GM19452 (cell line): ENCODE results near the gene CNTD1.
"Not testable (repeated sequence)": the region's sequence is repeated elsewhere in the genome, so short reads cannot be mapped to it uniquely, and the experiment has no call there.

ENCODE experiments used
- ATAC-seq: cut with Tn5 transposase; IDR thresholded peaks from one replicate; pipeline ENCODE4 v1.9.1; 2021; ENCODE audit not compliant: unreplicated experiment

The CNTD1 gene

DNA sequence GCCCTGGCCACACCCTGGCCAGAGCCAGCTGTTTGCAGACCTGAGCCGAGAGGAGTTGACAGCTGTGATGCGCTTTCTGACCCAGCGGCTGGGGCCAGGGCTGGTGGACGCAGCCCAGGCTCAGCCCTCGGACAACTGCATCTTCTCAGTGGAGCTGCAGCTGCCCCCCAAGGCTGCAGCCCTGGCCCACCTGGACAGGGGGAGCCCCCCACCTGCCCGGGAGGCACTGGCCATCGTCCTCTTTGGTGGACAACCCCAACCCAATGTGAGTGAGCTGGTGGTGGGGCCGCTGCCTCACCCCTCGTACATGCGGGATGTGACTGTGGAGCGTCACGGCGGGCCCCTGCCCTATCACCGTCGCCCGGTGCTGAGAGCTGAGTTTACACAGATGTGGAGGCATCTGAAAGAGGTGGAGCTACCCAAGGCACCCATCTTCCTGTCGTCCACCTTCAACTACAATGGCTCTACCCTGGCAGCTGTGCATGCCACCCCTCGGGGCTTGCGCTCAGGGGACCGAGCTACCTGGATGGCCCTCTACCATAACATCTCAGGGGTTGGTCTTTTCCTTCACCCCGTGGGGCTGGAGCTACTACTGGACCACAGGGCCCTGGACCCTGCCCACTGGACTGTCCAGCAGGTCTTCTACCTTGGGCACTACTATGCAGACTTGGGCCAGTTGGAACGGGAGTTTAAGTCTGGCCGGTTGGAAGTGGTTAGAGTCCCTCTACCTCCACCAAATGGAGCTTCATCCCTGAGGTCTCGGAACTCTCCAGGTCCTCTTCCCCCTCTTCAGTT lies 46.3 kb downstream of the CNTD1 start:
- ATAC-seq: no peak

DNA sequence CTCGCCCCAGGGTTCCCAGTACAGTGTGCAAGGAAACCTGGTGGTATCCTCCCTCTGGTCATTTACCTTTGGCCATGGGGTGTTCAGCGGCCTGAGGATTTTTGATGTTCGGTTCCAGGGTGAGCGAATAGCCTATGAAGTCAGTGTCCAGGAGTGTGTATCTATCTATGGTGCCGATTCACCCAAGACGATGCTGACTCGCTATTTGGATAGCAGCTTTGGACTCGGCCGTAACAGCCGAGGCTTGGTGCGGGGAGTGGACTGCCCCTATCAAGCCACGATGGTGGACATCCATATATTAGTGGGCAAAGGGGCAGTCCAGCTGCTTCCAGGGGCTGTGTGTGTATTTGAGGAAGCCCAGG lies 46.9 kb downstream of the CNTD1 start:
- ATAC-seq: no peak

DNA sequence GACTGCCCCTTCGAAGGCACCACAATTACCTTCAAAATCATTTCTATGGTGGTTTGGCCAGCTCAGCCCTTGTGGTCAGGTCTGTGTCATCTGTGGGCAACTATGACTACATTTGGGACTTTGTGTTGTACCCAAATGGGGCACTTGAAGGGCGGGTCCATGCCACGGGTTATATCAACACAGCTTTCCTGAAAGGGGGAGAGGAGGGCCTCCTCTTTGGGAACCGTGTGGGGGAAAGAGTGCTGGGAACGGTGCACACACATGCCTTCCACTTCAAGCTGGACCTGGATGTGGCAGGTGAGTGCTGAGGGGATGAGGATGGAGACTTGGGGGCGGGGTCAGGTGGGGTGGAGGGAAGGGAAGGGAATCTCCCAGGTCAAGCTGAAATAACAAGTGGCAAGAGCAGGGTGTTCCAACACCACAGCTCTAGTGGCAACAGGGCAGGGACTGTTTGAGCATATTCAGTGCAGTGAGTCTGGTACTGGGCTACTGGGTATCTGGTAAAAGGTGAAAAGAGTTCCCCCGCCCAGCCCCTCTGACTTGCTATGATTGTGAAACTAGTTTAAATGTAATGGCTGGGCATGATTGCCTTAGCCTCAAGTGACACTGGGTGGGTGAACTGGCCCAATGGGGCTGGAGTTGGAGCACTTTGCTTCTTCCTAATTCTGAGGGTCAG lies 47.4 kb downstream of the CNTD1 start:
- no peak for ATAC-seq

DNA sequence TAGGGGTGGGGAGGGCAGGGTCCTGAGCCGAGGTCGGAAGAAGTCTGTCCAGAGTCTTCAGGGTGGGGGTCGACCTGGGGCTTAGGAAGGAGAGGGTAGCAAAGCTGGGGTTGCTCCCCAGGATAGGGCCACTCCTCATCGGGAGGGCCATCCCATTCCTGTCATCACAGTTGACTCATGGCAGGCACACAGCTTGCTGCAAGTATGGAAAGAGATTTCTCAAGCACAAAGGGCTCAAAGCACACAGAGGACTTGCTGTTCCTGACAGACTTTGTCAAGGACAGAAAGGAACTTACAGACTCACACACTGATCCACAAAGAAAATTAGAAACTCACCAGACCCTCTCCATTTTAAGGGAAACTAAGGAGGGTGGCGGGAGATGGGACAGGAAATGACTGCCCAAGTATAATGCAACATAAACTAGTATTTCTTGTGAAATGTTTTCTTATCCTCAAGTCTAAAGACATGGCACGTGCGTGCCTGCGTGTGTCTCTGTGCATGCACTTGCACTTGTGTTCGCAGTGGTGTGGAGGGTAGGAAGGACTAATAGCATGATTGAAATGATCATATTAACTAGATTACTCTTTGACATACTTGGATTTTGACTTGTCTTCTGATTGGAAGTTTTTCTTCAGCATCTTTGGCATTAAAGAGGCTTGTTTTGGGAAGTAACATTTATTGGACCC lies 48.1 kb downstream of the CNTD1 start:
- no peak for ATAC-seq

- no peak for ATAC-seq
Observed at GRCh38 chr17:42848093-42848492, 49.4 kb downstream of the CNTD1 start.

GRCh38 chr17:42849031-42849430 lies 50.4 kb downstream of the CNTD1 start:
- ATAC-seq: no peak

DNA sequence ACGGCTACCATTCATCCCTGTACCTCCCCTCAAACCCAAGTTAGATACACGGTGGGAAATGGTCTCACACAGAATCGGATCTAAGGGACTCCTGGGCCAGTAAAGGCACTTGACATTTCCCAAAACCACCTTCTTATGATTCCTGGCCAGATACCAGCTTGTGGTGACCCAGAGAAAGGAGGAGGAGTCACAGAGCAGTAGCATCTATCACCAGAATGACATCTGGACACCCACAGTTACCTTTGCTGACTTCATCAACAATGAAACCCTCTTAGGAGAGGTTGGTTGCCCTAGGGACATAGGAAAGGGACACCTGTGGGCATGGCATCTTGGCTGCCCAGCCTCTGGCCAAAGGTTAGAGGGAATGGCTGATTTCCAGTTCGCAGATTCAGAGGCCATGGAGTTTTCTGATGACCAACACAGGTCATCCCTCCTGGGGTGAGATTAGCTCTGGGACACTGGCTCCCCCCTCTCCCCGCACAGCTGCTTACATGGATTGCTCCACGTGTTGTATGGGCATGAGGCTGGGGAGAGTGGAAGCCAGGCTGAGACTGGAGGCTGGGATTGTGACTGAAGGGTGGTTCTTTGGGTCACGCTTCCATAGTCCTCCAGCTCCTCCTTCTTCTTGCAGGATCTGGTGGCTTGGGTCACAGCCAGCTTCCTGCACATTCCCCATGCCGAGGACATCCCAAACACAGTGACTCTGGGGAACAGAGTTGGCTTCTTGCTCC lies 51.0 kb downstream of the CNTD1 start:
- no peak for ATAC-seq

GRCh38 chr17:42850954-42851353 lies 52.3 kb downstream of the CNTD1 start, which contains the start of gene AOC3:
TSS of gene AOC3 (plus strand) at chr17:42851199. CDS start at chr17:42851344, 145 bp downstream.
- no peak for ATAC-seq

- ATAC-seq: not testable (repeated sequence)
Observed at GRCh38 chr17:42851371-42852240, 52.9 kb downstream of the CNTD1 start.

GRCh38 chr17:42852351-42852750 lies 53.7 kb downstream of the CNTD1 start:
- ATAC-seq: no peak

DNA sequence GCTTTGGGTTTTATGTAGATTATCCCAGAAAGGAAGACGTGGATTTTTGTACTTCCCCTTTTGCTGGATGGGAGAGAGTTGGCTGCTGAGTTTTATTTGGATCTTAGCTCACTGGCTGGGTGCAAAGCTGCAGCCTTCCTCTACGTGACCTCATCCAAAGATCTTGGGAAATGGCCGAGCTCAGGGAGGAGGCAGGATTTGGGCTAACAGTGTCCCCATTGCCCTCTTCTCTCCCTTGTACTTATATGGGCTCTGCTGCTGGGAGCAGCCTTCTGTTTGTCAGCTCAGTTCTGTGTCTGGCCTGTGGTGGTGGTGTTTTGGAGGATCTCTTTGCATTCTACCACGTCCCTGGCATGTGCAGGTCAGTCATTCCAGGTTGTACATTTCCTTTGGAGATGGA lies 54.3 kb downstream of the CNTD1 start:
- no peak for ATAC-seq

DNA sequence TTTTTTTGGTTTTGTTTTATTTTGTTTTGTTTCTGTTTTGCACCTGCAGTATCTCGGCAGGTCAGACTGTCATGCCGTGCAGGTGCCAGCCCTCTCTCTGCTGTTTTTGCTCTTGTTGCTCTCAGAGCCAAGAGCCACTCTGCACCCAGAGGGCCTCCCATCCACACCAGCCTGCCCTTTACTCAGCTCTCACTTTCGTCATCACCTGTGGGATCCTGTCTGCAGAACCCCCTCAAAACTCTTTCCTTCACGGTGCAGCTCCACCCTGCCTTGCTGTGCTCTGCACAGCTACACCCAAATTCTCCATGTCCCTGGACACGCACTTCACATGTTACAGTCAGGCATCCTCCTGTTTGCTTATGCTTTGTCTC lies 54.9 kb downstream of the CNTD1 start:
- ATAC-seq: no peak

DNA sequence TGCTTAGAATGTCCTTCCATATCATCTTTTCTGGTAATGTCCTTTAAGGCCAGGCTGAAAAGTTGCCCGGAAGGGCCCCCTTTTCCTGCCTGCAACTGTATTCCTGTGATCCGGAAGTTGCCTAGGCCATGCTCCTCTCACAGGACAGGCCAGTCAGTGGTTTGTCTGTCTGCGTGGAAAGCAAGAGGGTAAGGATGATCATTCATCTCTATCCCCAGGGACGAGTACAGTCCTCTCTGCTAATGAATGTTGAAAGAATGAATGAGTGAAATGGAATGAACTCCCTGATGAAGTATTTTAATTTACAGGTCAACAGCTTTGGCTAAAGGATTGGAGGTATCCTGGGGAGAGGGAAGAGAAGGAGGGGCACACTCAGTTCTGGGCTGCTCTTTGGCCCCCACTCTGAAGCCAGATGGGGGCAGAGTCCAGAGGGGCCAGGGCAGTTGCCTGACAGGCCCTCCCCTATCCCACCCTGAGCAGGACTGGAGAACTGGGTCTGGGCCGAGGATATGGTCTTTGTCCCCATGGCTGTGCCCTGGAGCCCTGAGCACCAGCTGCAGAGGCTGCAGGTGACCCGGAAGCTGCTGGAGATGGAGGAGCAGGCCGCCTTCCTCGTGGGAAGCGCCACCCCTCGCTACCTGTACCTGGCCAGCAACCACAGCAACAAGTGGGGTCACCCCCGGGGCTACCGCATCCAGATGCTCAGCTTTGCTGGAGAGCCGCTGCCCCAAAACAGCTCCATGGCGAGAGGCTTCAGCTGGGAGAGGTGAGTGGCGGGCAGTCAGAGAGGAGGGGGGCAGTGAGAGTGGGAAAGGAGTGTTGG lies 55.5 kb downstream of the CNTD1 start:
- no peak for ATAC-seq

DNA sequence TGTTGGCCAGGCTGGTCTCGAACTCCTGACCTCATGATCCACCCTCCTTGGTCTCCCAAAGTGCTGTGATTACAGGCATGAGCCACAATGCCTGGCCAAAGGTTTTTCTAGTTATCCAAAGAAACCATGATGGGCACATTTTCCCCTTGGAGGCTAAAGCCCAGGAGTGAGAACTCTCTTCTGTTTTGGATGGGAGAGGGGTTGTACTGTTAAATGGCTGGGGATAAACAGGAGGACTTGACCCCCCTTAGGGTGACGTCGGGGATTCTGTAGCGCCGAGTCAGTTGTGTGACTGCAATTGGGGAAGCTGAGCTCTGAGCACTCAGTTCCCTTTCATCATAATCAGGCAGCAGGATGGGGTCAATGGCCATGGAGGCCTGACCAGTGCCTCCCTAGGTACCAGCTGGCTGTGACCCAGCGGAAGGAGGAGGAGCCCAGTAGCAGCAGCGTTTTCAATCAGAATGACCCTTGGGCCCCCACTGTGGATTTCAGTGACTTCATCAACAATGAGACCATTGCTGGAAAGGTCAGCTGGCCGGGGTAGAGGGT lies 56.5 kb downstream of the CNTD1 start:
- no peak for ATAC-seq

DNA sequence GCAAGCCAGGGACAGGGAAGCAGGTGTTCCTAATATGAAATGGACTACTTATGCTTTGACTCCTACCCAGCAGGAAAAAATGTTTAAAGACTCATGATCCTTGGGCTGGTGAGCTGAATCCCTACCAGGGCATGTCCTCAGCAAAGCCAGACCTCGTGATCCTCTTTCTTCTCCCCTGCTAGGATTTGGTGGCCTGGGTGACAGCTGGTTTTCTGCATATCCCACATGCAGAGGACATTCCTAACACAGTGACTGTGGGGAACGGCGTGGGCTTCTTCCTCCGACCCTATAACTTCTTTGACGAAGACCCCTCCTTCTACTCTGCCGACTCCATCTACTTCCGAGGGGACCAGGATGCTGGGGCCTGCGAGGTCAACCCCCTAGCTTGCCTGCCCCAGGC lies 57.4 kb downstream of the CNTD1 start:
- ATAC-seq: not testable (repeated sequence)

DNA sequence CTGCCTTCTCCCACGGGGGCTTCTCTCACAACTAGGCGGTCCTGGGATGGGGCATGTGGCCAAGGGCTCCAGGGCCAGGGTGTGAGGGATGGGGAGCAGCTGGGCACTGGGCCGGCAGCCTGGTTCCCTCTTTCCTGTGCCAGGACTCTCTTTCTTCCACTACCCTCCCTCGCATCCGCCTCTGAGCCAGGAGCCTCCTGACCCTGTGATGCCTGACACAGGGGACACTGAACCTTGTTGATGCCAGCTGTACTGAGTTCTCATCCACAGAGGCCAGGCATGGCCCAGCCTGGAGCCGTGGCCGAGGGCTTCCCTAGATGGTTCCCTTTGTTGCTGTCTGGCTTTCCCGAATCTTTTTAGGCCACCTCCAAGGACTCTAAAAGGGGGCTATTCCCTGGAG lies 57.9 kb downstream of the CNTD1 start:
- not testable (repeated sequence) for ATAC-seq

- no peak for ATAC-seq
Observed at GRCh38 chr17:42857389-42857788, 58.7 kb downstream of the CNTD1 start.
